ENCODE results near the gene CMSS1.
A peak's percentile ranks its signal among the peaks of the same experiment; 100 is the strongest.

The CMSS1 gene

GRCh38 chr3:99864289-99864688 is 46.6 kb downstream of the CMSS1 start:
- peak overlapping the region; percentile 97 for H3K27ac ChIP-seq (ENCODE audit: low read depth, low read length)
- H3K4me3 ChIP-seq (ENCODE audit: low read depth, low read length) = no peak overlapping the region
- H3K79me2 ChIP-seq (ENCODE audit: control insufficient read depth, insufficient read depth, low read length, unreplicated experiment) = peaks cover 77% of the 10 kb centered on the region
- H3K27me3 ChIP-seq (ENCODE audit: insufficient read depth, low read length) = no peaks in the 10 kb centered on the region
- no peak overlapping the region for H2AFZ ChIP-seq (ENCODE audit: low read length, unreplicated experiment)
- H3K4me1 ChIP-seq (ENCODE audit: control insufficient read depth, insufficient read depth, low read length, unreplicated experiment) = peaks cover 89% of the 10 kb centered on the region
- H3K36me3 ChIP-seq (ENCODE audit: insufficient read depth, low read length) = peaks cover 38% of the 10 kb centered on the region

- H3K27me3 ChIP-seq (ENCODE audit: insufficient read depth, low read length) = no peaks in the 10 kb centered on the region
- H3K27ac ChIP-seq (ENCODE audit: low read depth, low read length) = peak overlapping the region; percentile 97
- H3K4me1 ChIP-seq (ENCODE audit: control insufficient read depth, insufficient read depth, low read length, unreplicated experiment) = peaks cover 90% of the 10 kb centered on the region
- H3K79me2 ChIP-seq (ENCODE audit: control insufficient read depth, insufficient read depth, low read length, unreplicated experiment) = peaks cover 81% of the 10 kb centered on the region
- no peak overlapping the region for H3K4me3 ChIP-seq (ENCODE audit: low read depth, low read length)
- no peak overlapping the region for H2AFZ ChIP-seq (ENCODE audit: low read length, unreplicated experiment)
- peaks cover 38% of the 10 kb centered on the region for H3K36me3 ChIP-seq (ENCODE audit: insufficient read depth, low read length)
Observed at GRCh38 chr3:99865321-99865720, 47.7 kb downstream of the CMSS1 start.

- Histone ChIP-seq H2AFZ (ENCODE audit: low read length, unreplicated experiment) (no peak overlapping the region), H3K27ac (ENCODE audit: low read depth, low read length) (peak overlapping the region; percentile 97)
Observed at GRCh38 chr3:99866261-99866761, 48.6 kb downstream of the CMSS1 start.

GRCh38 chr3:99867594-99868310 is 50.1 kb downstream of the CMSS1 start:
- Histone ChIP-seq H3K79me2 (ENCODE audit: control insufficient read depth, insufficient read depth, low read length, unreplicated experiment) (peaks cover 86% of the 10 kb centered on the region), H3K4me3 (ENCODE audit: low read depth, low read length) (no peak overlapping the region), H2AFZ (ENCODE audit: low read length, unreplicated experiment) (no peak overlapping the region), H3K27ac (ENCODE audit: low read depth, low read length) (peak overlapping the region; percentile 97), H3K36me3 (ENCODE audit: insufficient read depth, low read length) (peaks cover 40% of the 10 kb centered on the region), H3K4me1 (ENCODE audit: control insufficient read depth, insufficient read depth, low read length, unreplicated experiment) (peaks cover 90% of the 10 kb centered on the region), H3K27me3 (ENCODE audit: insufficient read depth, low read length) (no peaks in the 10 kb centered on the region)

More at GRCh38 chr3:99866261-99866761, 48.6 kb downstream of the CMSS1 start:
- Histone ChIP-seq H3K79me2 (ENCODE audit: control insufficient read depth, insufficient read depth, low read length, unreplicated experiment) (peaks cover 82% of the 10 kb centered on the region), H3K4me3 (ENCODE audit: low read depth, low read length) (peak overlapping the region; percentile 36), H3K4me1 (ENCODE audit: control insufficient read depth, insufficient read depth, low read length, unreplicated experiment) (peaks cover 90% of the 10 kb centered on the region), H3K36me3 (ENCODE audit: insufficient read depth, low read length) (peaks cover 44% of the 10 kb centered on the region), H3K27me3 (ENCODE audit: insufficient read depth, low read length) (no peaks in the 10 kb centered on the region)

- H3K79me2 ChIP-seq (ENCODE audit: control insufficient read depth, insufficient read depth, low read length, unreplicated experiment) = peaks cover 90% of the 10 kb centered on the region
- peaks cover 89% of the 10 kb centered on the region for H3K4me1 ChIP-seq (ENCODE audit: control insufficient read depth, insufficient read depth, low read length, unreplicated experiment)
- no peaks in the 10 kb centered on the region for H3K27me3 ChIP-seq (ENCODE audit: insufficient read depth, low read length)
- peak overlapping the region; percentile 97 for H3K27ac ChIP-seq (ENCODE audit: low read depth, low read length)
- H3K4me3 ChIP-seq (ENCODE audit: low read depth, low read length) = no peak overlapping the region
- no peak overlapping the region for H2AFZ ChIP-seq (ENCODE audit: low read length, unreplicated experiment)
- peaks cover 36% of the 10 kb centered on the region for H3K36me3 ChIP-seq (ENCODE audit: insufficient read depth, low read length)
Observed at GRCh38 chr3:99868311-99868646, 50.6 kb downstream of the CMSS1 start.

GRCh38 chr3:99869621-99870020 is 52.0 kb downstream of the CMSS1 start:
- peaks cover 23% of the 10 kb centered on the region; the same call in 1 of the 2 replicates for H3K36me3 ChIP-seq (ENCODE audit: insufficient read depth, low read length)
- peak overlapping the region; percentile 25 for H3K27ac ChIP-seq (ENCODE audit: low read depth, low read length)

GRCh38 chr3:99870712-99871111 is 53.0 kb downstream of the CMSS1 start:
- Histone ChIP-seq H3K27me3 (ENCODE audit: insufficient read depth, low read length) (no peaks in the 10 kb centered on the region), H3K79me2 (ENCODE audit: control insufficient read depth, insufficient read depth, low read length, unreplicated experiment) (peaks cover 99% of the 10 kb centered on the region), H3K4me3 (ENCODE audit: low read depth, low read length) (no peak overlapping the region), H2AFZ (ENCODE audit: low read length, unreplicated experiment) (no peak overlapping the region), H3K27ac (ENCODE audit: low read depth, low read length) (no peak overlapping the region), H3K4me1 (ENCODE audit: control insufficient read depth, insufficient read depth, low read length, unreplicated experiment) (peaks cover 76% of the 10 kb centered on the region), H3K36me3 (ENCODE audit: insufficient read depth, low read length) (peaks cover 20% of the 10 kb centered on the region; the same call in 1 of the 2 replicates)

More at GRCh38 chr3:99869621-99870020, 52.0 kb downstream of the CMSS1 start:
- no peak overlapping the region for H2AFZ ChIP-seq (ENCODE audit: low read length, unreplicated experiment)
- H3K4me3 ChIP-seq (ENCODE audit: low read depth, low read length) = no peak overlapping the region
- peaks cover 92% of the 10 kb centered on the region for H3K79me2 ChIP-seq (ENCODE audit: control insufficient read depth, insufficient read depth, low read length, unreplicated experiment)
- H3K4me1 ChIP-seq (ENCODE audit: control insufficient read depth, insufficient read depth, low read length, unreplicated experiment) = peaks cover 84% of the 10 kb centered on the region
- H3K27me3 ChIP-seq (ENCODE audit: insufficient read depth, low read length) = no peaks in the 10 kb centered on the region

- Histone ChIP-seq H3K4me1 (ENCODE audit: control insufficient read depth, insufficient read depth, low read length, unreplicated experiment) (peaks cover 69% of the 10 kb centered on the region), H3K27me3 (ENCODE audit: insufficient read depth, low read length) (no peaks in the 10 kb centered on the region), H3K4me3 (ENCODE audit: low read depth, low read length) (peak overlapping the region; percentile 24; the same call in 1 of the 2 replicates), H2AFZ (ENCODE audit: low read length, unreplicated experiment) (no peak overlapping the region), H3K27ac (ENCODE audit: low read depth, low read length) (no peak overlapping the region), H3K79me2 (ENCODE audit: control insufficient read depth, insufficient read depth, low read length, unreplicated experiment) (peaks cover 96% of the 10 kb centered on the region), H3K36me3 (ENCODE audit: insufficient read depth, low read length) (peaks cover 20% of the 10 kb centered on the region; the same call in 1 of the 2 replicates)
Observed at GRCh38 chr3:99871231-99872045, 53.8 kb downstream of the CMSS1 start.

GRCh38 chr3:99872923-99873254 is 55.2 kb downstream of the CMSS1 start:
- no peaks in the 10 kb centered on the region for H3K27me3 ChIP-seq (ENCODE audit: insufficient read depth, low read length)
- peaks cover 88% of the 10 kb centered on the region for H3K79me2 ChIP-seq (ENCODE audit: control insufficient read depth, insufficient read depth, low read length, unreplicated experiment)
- peak overlapping the region; percentile 91 for H3K4me3 ChIP-seq (ENCODE audit: low read depth, low read length)
- peak overlapping the region; percentile 73 for H3K27ac ChIP-seq (ENCODE audit: low read depth, low read length)
- H3K36me3 ChIP-seq (ENCODE audit: insufficient read depth, low read length) = peaks cover 20% of the 10 kb centered on the region; the same call in 1 of the 2 replicates
- H3K4me1 ChIP-seq (ENCODE audit: control insufficient read depth, insufficient read depth, low read length, unreplicated experiment) = peaks cover 66% of the 10 kb centered on the region
- no peak overlapping the region for H2AFZ ChIP-seq (ENCODE audit: low read length, unreplicated experiment)

GRCh38 chr3:99873269-99874102 is 55.8 kb downstream of the CMSS1 start:
- Histone ChIP-seq H3K27ac (ENCODE audit: low read depth, low read length) (peak overlapping the region; percentile 73), H3K4me3 (ENCODE audit: low read depth, low read length) (peak overlapping the region; percentile 91), H3K27me3 (ENCODE audit: insufficient read depth, low read length) (no peaks in the 10 kb centered on the region)

More at GRCh38 chr3:99873269-99874102, 55.8 kb downstream of the CMSS1 start:
- Histone ChIP-seq H3K36me3 (ENCODE audit: insufficient read depth, low read length) (peaks cover 19% of the 10 kb centered on the region; the same call in 1 of the 2 replicates), H3K4me1 (ENCODE audit: control insufficient read depth, insufficient read depth, low read length, unreplicated experiment) (peaks cover 66% of the 10 kb centered on the region), H2AFZ (ENCODE audit: low read length, unreplicated experiment) (no peak overlapping the region), H3K79me2 (ENCODE audit: control insufficient read depth, insufficient read depth, low read length, unreplicated experiment) (peaks cover 82% of the 10 kb centered on the region)

All from ACC112 (cell line).